Skin of body (tissue), 2 donors: ENCODE measurements around the gene PRPF38B. TPM values are rescaled to one million over a fixed set of nuclear protein-coding genes. Genes with fewer than 3 reads are reported as not detected.
A peak's percentile ranks its signal among the peaks of the same experiment; 100 is the strongest.
"Not testable (repeated sequence)": the region's sequence is repeated elsewhere in the genome, so short reads cannot be mapped to it uniquely, and the experiment has no call there.

Source experiments
- DNase-seq: peaks from one replicate; lab custom pipeline; 2025; lab: John Stamatoyannopoulos, UW
- total RNA-seq: library from RNA; depleted of rRNA; stranded (reverse); fragments of >200 nt; gene quantifications from one replicate; pipeline ENCODE4 v1.2.3, GENCODE V29; 2014

PRPF38B gene, protein sequence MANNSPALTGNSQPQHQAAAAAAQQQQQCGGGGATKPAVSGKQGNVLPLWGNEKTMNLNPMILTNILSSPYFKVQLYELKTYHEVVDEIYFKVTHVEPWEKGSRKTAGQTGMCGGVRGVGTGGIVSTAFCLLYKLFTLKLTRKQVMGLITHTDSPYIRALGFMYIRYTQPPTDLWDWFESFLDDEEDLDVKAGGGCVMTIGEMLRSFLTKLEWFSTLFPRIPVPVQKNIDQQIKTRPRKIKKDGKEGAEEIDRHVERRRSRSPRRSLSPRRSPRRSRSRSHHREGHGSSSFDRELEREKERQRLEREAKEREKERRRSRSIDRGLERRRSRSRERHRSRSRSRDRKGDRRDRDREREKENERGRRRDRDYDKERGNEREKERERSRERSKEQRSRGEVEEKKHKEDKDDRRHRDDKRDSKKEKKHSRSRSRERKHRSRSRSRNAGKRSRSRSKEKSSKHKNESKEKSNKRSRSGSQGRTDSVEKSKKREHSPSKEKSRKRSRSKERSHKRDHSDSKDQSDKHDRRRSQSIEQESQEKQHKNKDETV
- total RNA-seq, result 21.9 TPM

DNA sequence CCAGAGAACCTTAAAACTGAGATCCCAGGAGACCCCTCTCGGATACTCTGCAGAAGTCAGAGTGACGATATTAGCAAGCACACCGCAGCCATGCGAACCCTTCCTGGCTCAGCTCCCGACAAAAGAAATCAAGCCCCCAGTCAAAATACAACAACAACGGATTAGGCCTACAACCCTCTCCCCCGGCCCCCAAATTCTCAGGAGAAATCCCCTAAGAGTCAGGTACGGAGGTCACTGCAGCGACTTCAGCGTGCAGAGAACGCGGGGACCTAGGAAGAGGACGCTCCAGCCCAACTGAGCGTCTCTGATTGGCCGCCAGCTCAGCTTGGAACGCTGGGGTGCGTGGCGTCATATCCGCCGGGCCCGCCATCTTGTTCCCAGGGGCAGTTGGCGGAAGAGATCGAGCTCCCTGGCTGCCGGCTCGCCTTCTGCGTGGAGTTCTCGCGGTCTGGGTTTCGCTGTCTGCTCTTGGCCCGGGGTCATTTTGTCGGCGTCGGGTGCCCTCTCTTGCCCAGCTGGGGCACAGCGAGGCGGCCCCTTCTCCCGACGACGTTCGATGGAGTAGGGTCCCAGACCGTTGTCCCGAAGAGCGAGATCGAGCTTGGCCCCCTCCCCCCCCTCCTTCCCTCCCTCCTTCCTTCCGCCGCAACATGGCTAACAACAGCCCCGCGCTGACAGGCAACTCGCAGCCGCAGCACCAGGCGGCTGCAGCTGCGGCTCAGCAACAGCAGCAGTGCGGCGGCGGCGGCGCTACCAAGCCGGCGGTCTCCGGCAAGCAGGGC lies at the start of gene PRPF38B:
Gene PRPF38B, plus strand, starts transcription at position 369 of the 782 bp plus-strand sequence. Its CDS starts 282 bp downstream, at position 651.
- DNase-seq, result peak; percentile 91

DNA sequence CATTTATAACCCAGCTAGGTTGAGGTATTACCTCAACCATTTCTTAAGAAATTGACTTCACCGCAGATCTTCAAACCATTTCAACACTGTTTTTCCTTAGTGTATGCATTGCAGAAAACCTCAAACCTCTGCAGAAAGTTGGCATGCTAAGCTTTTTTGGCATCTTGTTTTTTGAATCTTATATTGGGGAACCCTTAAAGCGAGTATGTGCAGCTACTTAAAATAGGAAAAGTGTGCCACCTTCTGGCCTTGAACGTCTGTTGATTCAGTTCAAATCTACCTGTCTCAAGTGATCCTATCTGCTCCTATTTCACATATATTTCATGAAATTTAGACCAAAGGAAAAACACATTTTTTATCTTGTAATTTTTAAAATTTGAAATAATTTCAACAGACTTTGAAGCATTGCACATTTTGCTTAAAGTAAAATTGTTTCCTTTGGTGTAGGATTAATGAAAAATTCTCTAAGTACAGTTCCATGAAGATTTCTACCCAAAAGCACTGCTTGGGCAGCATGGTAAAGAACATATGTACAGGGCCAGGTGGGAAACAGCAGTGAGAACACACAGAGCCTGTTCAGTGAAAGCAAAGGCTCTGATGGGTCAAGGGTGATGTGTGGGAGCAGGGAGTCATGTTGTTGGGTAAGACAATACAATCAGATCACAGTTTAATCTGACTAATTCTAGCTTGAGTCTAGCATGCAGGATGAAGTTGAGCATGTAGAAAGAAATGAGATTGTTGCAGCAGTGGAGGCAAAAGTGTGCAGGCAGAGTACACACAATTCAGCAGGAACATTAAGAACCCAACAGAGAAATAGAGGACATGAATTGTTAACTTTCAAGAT lies 48.4 kb upstream of the PRPF38B start:
- DNase-seq, result peak; percentile 18

DNA sequence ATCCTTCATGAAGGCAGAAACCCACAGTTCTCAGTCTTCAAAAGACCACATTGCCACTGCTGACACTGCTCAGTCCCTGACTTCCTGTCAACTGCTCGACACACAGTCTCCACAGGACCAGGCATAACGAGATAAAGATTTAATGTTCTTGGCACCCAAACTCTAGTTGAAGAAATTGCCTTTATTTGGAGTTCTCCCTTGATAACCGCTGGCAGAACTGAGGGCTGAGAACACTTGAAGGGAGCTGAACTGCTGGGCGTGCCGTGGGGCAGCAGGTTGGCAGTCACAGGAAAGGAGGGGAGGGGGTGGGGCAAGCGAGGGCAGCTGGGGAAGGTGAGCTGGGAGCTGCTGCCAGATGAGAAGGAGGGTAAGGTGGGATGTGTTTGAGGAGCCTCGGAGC lies 47.1 kb upstream of the PRPF38B start:
- DNase-seq, result no peak

DNA sequence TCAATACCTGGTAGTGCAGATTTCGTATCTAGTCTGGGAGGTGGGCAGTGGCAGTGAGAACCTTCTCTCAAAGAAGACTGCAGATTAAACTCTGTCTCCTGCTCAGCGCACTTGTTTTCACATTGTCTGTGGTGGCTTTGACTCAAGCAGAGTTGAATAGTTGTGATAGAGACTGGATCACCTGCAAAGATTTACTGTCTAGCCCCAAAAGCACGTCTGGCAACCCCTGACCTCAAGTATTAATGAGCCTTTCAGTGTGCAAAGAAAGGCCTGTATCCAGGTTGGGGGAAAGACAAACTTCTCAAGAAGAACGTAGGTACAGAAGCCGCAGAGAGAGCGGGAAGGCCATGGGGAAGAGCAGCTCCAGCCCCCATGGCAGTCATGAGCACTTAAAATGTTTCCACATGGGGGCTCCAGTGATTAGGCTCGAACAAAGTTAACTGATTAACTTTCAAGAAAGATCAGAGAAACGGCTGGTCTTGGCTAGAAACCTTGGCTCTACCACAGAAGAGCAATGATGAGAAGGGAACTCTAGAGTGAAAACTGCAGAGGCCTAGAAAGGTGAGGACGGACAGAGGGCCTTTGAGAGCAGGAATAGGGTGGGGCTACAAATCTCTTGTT lies 46.4 kb upstream of the PRPF38B start:
- DNase-seq, result no peak

DNA sequence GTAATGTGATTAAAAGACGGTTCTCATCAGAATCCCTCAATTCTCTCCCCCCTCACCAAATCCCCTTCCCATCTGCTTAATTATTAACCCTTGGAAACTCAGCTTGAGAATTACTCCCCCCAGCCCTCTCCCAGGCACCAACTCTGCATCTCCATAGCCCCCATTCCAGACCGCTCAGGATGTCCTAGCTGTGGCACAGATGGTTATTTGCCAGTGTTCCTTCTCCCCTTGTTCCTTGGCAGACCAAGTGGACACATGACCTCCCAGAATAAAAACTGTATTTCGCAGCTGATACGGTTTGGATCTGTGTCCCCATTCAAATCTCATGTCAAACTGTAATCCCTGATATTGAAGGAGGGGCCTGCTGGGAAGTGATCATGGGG lies 45.9 kb upstream of the PRPF38B start:
- no peak for DNase-seq

DNA sequence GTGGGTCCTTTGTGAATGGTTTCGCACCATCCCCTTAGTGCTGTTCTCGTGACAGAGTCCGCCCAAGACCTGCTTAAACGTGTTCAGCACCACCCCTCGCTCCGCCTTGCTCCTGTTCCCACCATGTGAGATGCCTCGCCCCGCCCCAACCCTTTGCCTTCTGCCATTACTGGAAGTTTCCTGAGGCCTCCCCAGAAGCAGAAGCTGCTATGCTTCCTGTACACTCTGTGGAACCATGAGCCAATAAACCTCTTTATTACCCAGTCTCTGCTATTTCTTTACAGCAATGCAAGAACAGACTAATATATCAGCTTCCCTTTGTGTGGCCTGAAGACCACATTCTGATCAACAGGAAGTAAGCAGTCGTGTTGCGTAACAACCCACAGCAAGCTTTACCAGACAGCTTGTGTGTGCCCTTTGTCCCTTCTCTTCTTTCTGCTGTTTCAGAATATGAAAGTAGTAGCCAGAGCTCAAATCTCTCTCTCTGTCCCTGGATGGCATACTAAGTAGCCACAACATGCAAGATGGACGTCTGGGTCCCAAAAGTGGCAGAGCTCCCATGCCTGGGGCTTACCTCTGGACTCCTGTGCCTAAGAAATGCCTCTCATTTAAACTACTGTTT lies 45.4 kb upstream of the PRPF38B start:
- peak; percentile 28 for DNase-seq

DNA sequence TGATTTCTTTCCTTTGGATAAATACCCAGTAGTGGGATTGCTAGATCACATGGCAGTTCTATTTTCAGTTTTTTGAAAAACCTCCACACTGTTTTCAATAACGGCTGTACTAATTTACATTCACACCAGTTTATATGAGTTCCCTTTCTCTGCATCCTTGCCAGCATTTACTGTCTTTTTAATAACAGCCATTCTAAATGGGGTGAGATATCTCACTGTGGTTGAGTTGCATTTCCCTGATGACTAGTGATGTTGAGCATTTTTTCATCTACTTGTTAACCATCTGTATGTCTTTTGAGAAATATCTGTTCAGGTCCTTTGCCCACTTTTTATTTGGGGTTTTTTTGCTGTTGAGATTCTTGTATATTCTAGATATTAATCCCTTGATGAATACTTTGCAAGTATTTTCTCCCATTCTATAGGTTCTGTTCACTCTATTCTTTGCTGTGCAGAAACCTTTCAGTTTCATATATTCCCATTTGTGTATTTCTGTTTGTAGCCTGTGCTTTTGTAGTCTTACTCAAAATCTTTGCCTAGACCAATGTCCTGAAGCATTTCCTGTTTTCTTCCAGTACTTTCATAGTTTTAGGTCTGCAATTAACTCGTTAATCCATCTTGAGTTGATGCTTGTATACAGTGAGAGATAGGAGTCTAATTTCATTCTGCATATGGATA lies 38.5 kb upstream of the PRPF38B start:
- DNase-seq, result no peak

DNA sequence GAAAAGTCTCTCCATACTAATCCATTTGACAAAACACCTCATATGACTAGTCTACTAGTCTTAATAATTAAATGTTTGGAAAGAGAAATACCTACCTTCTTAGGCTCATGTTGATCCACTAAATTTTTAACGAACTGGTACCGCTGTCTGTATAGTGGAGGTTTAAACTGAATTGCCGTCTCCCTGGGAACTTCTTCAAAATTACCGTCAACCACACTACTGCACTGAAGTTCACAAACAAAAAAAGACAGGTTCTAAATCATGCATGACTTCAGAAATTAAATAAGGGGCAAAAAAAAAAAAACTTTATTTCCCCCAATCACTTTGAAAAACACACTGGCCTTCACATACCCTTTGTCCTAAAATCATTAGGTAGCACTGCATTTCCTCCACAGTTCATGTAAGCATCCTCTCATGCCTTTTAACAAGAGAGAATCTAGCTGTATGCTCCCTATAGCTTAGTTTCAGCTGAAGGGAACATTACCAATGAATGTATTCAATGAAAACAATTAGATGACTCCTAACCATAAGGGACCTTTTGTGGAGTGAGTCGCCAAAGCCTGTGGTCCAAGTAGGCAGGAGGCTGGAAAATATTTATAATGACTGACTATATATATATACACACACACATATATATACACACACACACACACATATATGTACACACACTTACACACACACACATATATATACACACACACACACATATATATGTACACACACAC lies 34.6 kb upstream of the PRPF38B start:
- no peak for DNase-seq

DNA sequence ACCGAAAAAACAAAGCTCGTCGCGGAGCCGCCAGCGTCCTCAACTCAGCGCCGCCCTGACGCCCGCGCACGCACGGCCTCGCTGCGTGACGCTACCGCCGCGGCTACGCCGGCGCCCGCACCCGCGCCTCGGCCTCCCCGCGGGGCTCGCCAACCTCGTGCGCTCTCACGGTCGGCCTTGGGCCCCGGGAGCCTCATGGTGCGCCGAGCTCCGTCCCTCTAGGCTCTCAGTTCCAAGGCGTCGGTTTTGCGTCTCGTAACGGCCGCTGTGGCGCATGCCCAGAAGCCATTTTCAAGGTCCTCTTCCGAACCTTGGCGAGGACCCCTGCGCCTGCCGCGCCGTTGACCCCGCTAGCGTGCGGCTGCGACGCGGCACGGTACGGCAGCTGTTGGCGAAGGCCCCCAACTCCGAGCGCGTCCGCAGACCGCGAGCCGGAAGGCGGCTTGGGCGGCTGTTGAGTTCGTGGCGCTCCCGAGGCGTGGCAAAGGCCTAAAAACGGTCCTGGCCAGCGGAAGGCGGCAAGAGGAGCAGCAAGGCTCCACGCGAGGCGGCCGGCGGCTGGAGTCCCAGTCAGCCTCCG lies 31.0 kb upstream of the PRPF38B start, which contains the start of gene HENMT1:
Gene HENMT1, minus strand, starts transcription at position 64 of the 580 bp plus-strand sequence. CDS start 1,209 bp downstream, outside the sequence.
- DNase-seq, result peak; percentile 85

DNA sequence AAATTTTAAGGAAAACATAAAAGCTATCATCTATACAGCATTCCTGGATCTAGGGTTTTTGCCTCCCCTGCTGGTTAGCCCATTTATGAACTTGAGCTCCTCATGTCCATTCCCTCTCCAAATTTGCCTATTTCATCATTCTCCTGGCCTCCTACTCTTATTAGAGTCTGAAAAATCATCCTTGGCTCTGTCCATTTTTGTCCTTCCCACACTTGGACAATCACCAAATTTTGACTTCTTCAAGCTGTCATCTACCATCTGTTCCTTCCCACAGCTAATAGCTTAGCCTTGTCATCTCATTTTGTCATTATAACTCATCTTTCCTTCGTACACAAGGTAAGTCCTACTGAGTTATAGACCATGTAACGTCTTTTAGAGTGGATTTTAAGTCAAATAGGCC lies 29.0 kb upstream of the PRPF38B start:
- DNase-seq, result no peak

DNA sequence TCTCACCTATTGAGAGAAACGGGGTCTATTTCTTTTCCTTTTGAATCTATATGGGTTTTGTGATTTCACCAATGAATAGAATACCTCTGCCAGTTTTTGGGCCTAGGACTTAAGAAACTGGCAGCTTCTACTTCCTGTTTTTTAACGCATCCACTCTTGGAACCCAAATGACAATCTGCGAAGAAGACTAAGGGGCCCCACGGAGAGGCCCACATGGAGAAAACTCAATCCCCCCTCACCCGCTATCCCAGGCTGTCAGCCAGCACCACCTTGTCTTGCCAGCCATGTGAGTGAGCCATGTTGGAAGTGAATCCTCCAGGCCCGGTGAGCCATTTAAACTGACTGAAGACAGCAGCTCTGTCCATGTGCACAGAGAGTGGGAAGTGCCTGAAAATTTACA lies 27.6 kb upstream of the PRPF38B start:
- DNase-seq, result no peak

DNA sequence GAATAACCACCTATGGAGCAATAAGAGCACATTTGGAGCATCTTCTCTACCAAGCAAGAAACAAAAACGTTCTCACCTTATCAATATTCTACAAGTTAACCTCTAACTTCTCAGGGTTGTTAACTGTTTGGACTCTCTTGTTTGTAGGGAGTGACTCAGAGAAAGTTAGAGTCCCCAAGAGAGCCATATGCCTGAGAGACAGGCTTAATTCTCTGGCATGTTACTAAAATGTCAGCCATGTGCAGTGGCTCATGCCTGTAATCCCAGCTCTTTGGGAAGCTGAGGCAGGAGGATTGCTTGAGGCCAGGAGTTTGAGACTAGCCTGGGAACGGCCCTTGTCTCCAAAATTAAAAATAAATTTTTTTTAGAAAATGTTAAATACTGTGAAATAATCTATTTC lies 27.0 kb upstream of the PRPF38B start:
- DNase-seq, result no peak

DNA sequence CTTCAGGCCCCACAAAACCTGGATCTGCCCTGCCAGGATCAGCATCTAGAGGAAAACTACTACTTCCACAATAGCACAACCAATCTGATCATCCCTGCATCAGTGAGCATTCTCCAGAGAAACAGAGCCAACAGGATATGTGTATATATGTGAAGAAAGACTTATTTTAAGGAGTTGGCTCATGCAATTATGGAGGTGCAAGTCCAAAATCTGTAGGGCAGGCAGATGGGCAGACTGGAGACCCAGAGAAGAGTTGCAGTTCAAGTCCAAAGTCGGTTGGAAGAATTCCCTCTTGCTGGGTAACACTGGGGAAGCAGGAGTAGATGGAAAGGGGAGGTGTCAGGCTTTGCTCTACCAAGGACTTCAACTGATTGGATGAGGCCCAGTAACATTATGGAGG lies 26.3 kb upstream of the PRPF38B start:
- no peak for DNase-seq

DNA sequence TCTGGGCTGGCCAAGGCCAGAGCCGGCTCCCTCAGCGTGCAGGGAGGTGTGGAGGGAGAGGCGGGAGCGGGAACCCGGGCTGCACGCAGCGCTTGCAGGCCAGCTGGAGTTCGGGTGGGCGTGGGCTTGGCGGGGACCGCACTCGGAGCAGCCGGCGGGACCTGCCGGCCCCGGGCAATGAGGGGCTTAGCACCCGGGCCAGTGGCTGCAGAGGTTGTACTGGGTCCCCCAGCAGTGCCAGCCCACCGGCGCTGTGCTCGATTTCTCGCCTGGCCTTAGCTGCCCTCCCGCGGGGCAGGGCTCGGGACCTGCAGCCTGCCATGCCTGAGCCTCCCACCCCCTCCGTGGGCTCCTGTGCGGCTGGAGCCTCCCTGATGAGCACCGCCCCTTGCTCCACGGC lies 24.7 kb upstream of the PRPF38B start:
- DNase-seq, result not testable (repeated sequence)

DNA sequence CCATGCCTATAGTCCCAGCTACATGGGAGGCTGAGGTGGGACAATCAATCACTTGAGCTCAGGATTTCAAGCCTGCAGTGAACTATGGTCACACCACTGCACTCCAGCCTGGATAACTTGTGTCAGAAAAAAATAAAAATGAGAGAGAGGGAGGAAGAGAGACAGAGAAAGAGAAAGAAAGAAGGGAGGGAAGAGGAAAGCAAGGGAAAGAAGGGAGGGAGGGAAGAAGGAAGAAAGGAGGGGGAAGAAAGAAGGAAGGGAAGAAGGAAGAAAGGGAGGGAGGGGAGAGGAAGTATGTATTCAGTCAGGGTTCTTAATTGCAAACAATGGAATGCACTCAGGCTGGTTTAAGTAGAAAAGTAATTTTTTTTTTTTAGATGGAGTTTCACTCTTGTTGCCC lies 23.3 kb upstream of the PRPF38B start:
- no peak for DNase-seq

DNA sequence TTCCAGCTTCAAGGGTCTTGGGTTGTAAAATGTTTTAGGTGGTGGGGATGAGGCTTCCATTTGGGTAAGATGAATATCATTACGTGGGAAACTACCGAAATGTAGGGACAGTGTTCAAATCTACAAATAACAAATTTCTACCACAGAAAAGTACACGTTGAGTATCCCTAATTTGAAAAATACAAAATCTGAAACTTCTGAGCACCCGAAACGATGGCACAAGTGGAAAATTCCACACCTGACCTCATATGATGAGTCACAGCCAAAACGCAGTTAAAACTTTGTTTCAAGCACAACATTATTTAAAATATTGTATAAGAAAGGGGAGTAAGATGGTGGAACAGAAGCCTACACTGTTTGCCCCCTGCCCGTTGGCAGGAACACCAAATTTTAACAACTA lies 22.4 kb upstream of the PRPF38B start:
- no peak for DNase-seq

DNA sequence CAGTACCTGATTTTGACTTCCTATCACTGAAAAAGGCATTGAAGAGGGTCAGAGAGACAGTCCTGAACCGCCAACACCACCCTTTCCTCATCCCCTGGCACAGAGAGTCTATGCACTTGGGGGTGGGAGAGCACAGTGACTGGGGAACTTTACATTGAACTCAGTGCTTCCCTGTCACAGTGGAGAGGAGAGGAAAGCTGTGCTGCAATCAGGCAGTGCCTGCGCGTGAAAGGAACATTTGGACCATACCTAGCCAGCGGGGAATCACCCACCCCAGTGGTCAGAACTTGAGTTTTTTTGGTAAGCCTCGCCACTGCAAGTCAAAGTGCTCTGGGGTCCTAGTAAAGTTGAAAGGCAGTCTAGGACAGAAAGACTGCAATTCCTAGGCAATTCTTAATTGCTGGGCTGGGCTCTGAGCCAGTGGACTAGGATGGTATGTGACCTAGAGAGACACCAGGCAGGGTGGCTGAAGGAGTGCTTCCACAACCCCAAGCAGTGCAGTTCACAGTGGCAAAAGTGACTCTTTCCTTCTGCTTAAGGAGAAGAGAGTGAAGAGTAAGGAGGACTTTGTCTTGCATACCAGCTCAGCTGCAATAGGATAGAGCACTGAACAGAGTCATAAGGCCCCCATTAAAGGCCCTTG lies 21.9 kb upstream of the PRPF38B start:
- no peak for DNase-seq

DNA sequence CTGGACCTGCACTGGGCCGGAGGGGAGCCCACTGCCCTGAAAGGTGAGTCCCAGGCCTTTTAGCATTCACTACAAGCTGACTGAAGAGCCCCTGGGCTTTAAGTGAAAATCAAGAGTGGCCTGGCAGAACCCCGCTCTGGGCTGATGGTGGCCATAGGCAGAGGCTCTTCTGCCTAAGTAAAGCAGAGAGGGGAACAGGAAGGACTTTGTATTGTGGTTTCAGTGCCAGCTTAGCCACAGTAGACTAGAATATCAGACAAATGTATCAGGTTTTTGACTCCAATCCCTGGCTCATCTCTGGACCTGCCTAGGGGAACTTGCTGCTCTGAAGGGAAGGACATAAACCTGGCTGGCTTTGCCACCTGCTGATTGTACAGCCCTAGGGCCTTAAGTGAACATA lies 21.0 kb upstream of the PRPF38B start:
- DNase-seq, result no peak
